ENCODE measurements around the gene YJEFN3.

YJEFN3 gene

GRCh38 chr19:19499272-19499995, 29.3 kb upstream of the YJEFN3 start:
- TF ChIP-seq CTCF (IDR thresholded peaks at IDR 0.05; ENCODE audit: borderline replicate concordance, insufficient read depth, low read depth, low read length): no peak
- no peak overlapping the region for H3K4me3 ChIP-seq (ENCODE audit: low read depth, low read length)

GRCh38 chr19:19500975-19501644, 27.6 kb upstream of the YJEFN3 start:
- H3K4me3 ChIP-seq (ENCODE audit: low read depth, low read length): no peak overlapping the region
- no peak for TF ChIP-seq CTCF (IDR thresholded peaks at IDR 0.05; ENCODE audit: borderline replicate concordance, insufficient read depth, low read depth, low read length)

- no peak overlapping the region for H3K4me3 ChIP-seq (ENCODE audit: low read depth, low read length)
- TF ChIP-seq CTCF (IDR thresholded peaks at IDR 0.05; ENCODE audit: borderline replicate concordance, insufficient read depth, low read depth, low read length): no peak
These were observed 26.9 kb upstream of the YJEFN3 start for GRCh38 chr19:19501798-19502197.

GRCh38 chr19:19502281-19502680, 26.4 kb upstream of the YJEFN3 start:
- H3K4me3 ChIP-seq (ENCODE audit: low read depth, low read length): no peak overlapping the region
- TF ChIP-seq CTCF (IDR thresholded peaks at IDR 0.05; ENCODE audit: borderline replicate concordance, insufficient read depth, low read depth, low read length): no peak

- no peak for TF ChIP-seq CTCF (IDR thresholded peaks at IDR 0.05; ENCODE audit: borderline replicate concordance, insufficient read depth, low read depth, low read length)
- no peak overlapping the region for H3K4me3 ChIP-seq (ENCODE audit: low read depth, low read length)
These were observed 25.7 kb upstream of the YJEFN3 start for GRCh38 chr19:19502808-19503602.

- TF ChIP-seq CTCF (IDR thresholded peaks at IDR 0.05; ENCODE audit: borderline replicate concordance, insufficient read depth, low read depth, low read length): no peak
- H3K4me3 ChIP-seq (ENCODE audit: low read depth, low read length): no peak overlapping the region
These were observed 23.7 kb upstream of the YJEFN3 start for GRCh38 chr19:19504754-19505668.

Data from GM12875 (cell line).